Tibial nerve (tissue), 4 donors: ENCODE measurements around the gene TBC1D2B. TPM values are rescaled to one million over a fixed set of nuclear protein-coding genes. Genes with fewer than 3 reads are reported as not detected.
A peak's percentile ranks its signal among the peaks of the same experiment; 100 is the strongest.

ENCODE experiments used
- DNase-seq, 2 donors: peaks; one replicate each; pipeline ENCODE4 v3.0.0-alpha.2; 2019; ENCODE audit warnings: low spot score in 2 of 2
- H3K27ac ChIP-seq, 4 donors: fragments of 200-600 bp; sonication (generic) in 3 of 4; one replicate each; pipeline ENCODE4 v1.5.1; 2017 to 2019; ENCODE audit warnings: mild to moderate bottlenecking in 1 of 4
- H3K27me3 ChIP-seq, 2 donors: fragments of 200-600 bp; sonication (generic) in 1 of 2; one replicate each; pipeline versions ENCODE4 v1.5.1 to v1.6.0; 2017 to 2019
- H3K36me3 ChIP-seq, 3 donors: fragments of 200-600 bp; sonication (generic); one replicate each; pipeline ENCODE4 v1.5.1; 2018 to 2019
- H3K4me1 ChIP-seq, 4 donors: fragments of 200-600 bp; sonication (generic) in 3 of 4; one replicate each; pipeline ENCODE4 v1.5.1; 2017 to 2019
- H3K4me3 ChIP-seq, 4 donors: fragments of 200-600 bp; sonication (generic) in 3 of 4; one replicate each; pipeline ENCODE4 v1.5.1; 2017 to 2019; ENCODE audit warnings: mild to moderate bottlenecking in 1 of 4, moderate library complexity in 1 of 4
- H3K9me3 ChIP-seq, 4 donors: fragments of 200-600 bp; sonication (generic) in 3 of 4; one replicate each; pipeline ENCODE4 v1.5.1; 2017 to 2019
- CTCF ChIP-seq, 5 experiments: fragments of 200-600 bp in 3 of 5; fragments of 450-650 bp in 2 of 5; sonication (generic) in 3 of 5; IDR thresholded peaks; one replicate each; pipeline ENCODE4 v1.5.1; 2016 to 2019; ENCODE audit warnings: antibody characterized with exemption in 5 of 5, mild to moderate bottlenecking in 3 of 5, moderate library complexity in 2 of 5
- EP300 ChIP-seq, 2 donors: sonication (generic); formaldehyde crosslinking; IDR thresholded peaks; one replicate each; pipeline ENCODE4 v1.6.1; 2017; ENCODE audit warnings: antibody characterized with exemption in 2 of 2, mild to moderate bottlenecking in 1 of 2
- POLR2A ChIP-seq, 2 donors: fragments of 450-650 bp; IDR thresholded peaks; one replicate each; pipeline ENCODE4 v1.6.1; 2017; ENCODE audit warnings: antibody characterized with exemption in 2 of 2, mild to moderate bottlenecking in 2 of 2, moderate library complexity in 2 of 2
- WGBS, 2 donors: methylation state at CpG; one replicate each; pipeline ENCODE4 v1.1.5; 2018; 5-methylcytosine and 5-hydroxymethylcytosine counted together
- total RNA-seq, 4 donors: library from RNA; depleted of rRNA; stranded (reverse); fragments of >200 nt; gene quantifications; one replicate each; pipeline ENCODE4 v1.1.0, GENCODE V29; 2016

The TBC1D2B gene
- total RNA-seq, 4 donors from 2014 or later, result 64.5 to 127 (median 94.5) TPM

GRCh38 chr15:78072080-78072892 lies 5.2 kb downstream of the TBC1D2B start:
- Histone ChIP-seq H3K27me3 (no peaks in the 10 kb centered on the region), H3K9me3 (no peaks in the 10 kb centered on the region), H3K27ac (peak overlapping the region; percentile 31 to 96 (median 80)), H3K4me1 (peaks cover 0 to 94% (median 70%) of the 10 kb centered on the region in 4 donors), H3K4me3 (no peak overlapping the region), H3K36me3 (no peaks in the 10 kb centered on the region)
- 26 to 28% methylated on average over 9 of the region's 9 CpGs for WGBS, 2 donors
- DNase-seq, result peak in 1 of 2 donors; percentile 68
- TF ChIP-seq POLR2A (IDR thresholded peaks at IDR 0.05) (peak in 1 of 2 donors; percentile 42), CTCF (IDR thresholded peaks at IDR 0.05) (no peak), EP300 (IDR thresholded peaks at IDR 0.05) (peak in 1 of 2 donors; percentile 85)

GRCh38 chr15:78071383-78071782 lies 6.1 kb downstream of the TBC1D2B start:
- Histone ChIP-seq H3K4me1 (peaks cover 0 to 99% (median 78%) of the 10 kb centered on the region in 4 donors), H3K4me3 (no peak overlapping the region), H3K36me3 (no peaks in the 10 kb centered on the region), H3K27me3 (no peaks in the 10 kb centered on the region), H3K9me3 (no peaks in the 10 kb centered on the region), H3K27ac (peak overlapping the region in 3 of 4 donors; percentile 65 to 96 (median 95))
- DNase-seq, result no peak
- WGBS, 2 donors, result 63 to 83% methylated on average over 2 of the region's 2 CpGs
- TF ChIP-seq CTCF (IDR thresholded peaks at IDR 0.05) (no peak), POLR2A (IDR thresholded peaks at IDR 0.05) (no peak), EP300 (IDR thresholded peaks at IDR 0.05) (no peak)

GRCh38 chr15:78070049-78070700 lies 7.3 kb downstream of the TBC1D2B start:
- DNase-seq, result no peak
- 66 to 70% methylated on average over 4 of the region's 4 CpGs for WGBS, 2 donors
- peak overlapping the region; percentile 17 to 96 (median 82) for H3K27ac ChIP-seq
- no peaks in the 10 kb centered on the region for H3K36me3 ChIP-seq
- no peaks in the 10 kb centered on the region for H3K9me3 ChIP-seq
- H3K27me3 ChIP-seq, result no peaks in the 10 kb centered on the region
- H3K4me3 ChIP-seq, result no peak overlapping the region
- H3K4me1 ChIP-seq, result peaks cover 0 to 100% (median 80%) of the 10 kb centered on the region in 4 donors
- TF ChIP-seq CTCF (IDR thresholded peaks at IDR 0.05) (no peak), POLR2A (IDR thresholded peaks at IDR 0.05) (no peak), EP300 (IDR thresholded peaks at IDR 0.05) (no peak)

DNA sequence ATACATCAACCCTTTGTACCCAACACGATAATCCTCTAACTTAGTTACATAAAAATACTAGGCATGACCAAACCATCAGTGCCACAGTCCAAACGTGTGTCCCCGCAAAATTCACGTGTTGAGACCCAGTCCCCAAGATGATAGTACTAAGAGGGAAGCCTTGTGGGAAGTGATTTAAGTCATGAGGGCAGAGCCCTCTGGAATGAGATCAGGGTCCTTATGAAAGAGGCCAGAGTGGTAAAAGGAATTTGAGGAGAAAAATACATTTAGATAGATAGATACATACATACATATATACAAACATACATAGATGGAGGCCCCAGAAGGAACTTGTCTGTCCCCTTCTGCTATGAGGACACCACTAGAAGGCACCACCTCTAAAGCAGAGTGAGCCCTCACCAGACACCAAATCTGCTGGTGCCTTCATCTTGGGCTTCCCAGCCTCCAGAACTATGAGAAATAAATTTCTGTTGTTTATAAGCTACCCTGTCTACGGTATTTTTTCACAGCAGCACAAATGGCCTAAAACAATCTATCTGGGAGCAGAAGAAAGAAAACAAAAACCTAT lies 8.0 kb downstream of the TBC1D2B start:
- Histone ChIP-seq H3K27ac (peak overlapping the region; percentile 17 to 96 (median 82)), H3K27me3 (no peaks in the 10 kb centered on the region)
- WGBS, 2 donors, result 58 to 59% methylated on average over 5 of the region's 5 CpGs

More for the DNA sequence above, 8.0 kb downstream of the TBC1D2B start:
- H3K9me3 ChIP-seq, result no peaks in the 10 kb centered on the region
- no peak for DNase-seq
- peaks cover 0 to 100% (median 82%) of the 10 kb centered on the region in 4 donors for H3K4me1 ChIP-seq
- no peak for TF ChIP-seq EP300 (IDR thresholded peaks at IDR 0.05)
- TF ChIP-seq CTCF (IDR thresholded peaks at IDR 0.05), result no peak
- no peak for TF ChIP-seq POLR2A (IDR thresholded peaks at IDR 0.05)
- H3K36me3 ChIP-seq, result no peaks in the 10 kb centered on the region
- H3K4me3 ChIP-seq, result no peak overlapping the region
